Panc1 (cell line): ENCODE data around the gene CHRND.

ENCODE experiments used
- CTCF ChIP-seq: fragments of 450-650 bp; IDR thresholded peaks from 2 replicates; pipeline ENCODE4 v1.5.1; 2017; ENCODE audit warnings: mild to moderate bottlenecking
- REST ChIP-seq, 2 experiments: IDR thresholded peaks; 2 replicates each; pipeline ENCODE4 v1.6.1; 2011 to 2012; ENCODE audit warnings: low read depth in 2 of 2, control low read depth in 1 of 2, low read length in 1 of 2, mild to moderate bottlenecking in 1 of 2, moderate library complexity in 1 of 2; ENCODE audit not compliant: insufficient read depth in 1 of 2
- TCF7L2 ChIP-seq: IDR thresholded peaks from 2 replicates; pipeline ENCODE4 v1.6.1; 2011; ENCODE audit warnings: mild to moderate bottlenecking, low read depth, low read length, inconsistent platforms

- TF ChIP-seq CTCF (no peak), TCF7L2 (no peak), REST (IDR thresholded peaks at IDR 0.05; ENCODE audit: insufficient read depth in 1 of 2, low read depth in 2 of 2, low read length in 1 of 2) (no peak)
These were observed 18.1 kb downstream of the CHRND start for GRCh38 chr2:232543928-232544631.
